Right atrium auricular region (tissue), 2 donors: ENCODE data around the gene U2AF1L4. TPM values are rescaled to one million over a fixed set of nuclear protein-coding genes. Genes with fewer than 3 reads are reported as not detected.

Source experiments
- DNase-seq: peaks from one replicate; pipeline ENCODE4 v3.0.0-alpha.2; 2019; ENCODE audit warnings: low spot score
- H3K27ac ChIP-seq, 2 donors: fragments of 200-600 bp; sonication (generic); 1 replicate in 1 of 2; 2 replicates in 1 of 2; pipeline ENCODE4 v1.5.1; 2016 to 2019
- H3K27me3 ChIP-seq, 2 donors: fragments of 200-600 bp; sonication (generic); one replicate each; pipeline versions ENCODE4 v1.5.1 to v1.6.0; 2017 to 2019
- H3K36me3 ChIP-seq: fragments of 200-600 bp; sonication (generic); one replicate; pipeline ENCODE4 v1.5.1; 2016
- H3K4me1 ChIP-seq, 2 donors: fragments of 200-600 bp; sonication (generic); one replicate each; pipeline versions ENCODE4 v1.5.1 to v1.6.0; 2017 to 2019
- H3K4me3 ChIP-seq, 2 donors: fragments of 200-600 bp; sonication (generic); 1 replicate in 1 of 2; 2 replicates in 1 of 2; pipeline ENCODE4 v1.5.1; 2017 to 2019; ENCODE audit warnings: mild to moderate bottlenecking in 1 of 2, moderate library complexity in 1 of 2
- H3K9me3 ChIP-seq, 2 donors: fragments of 200-600 bp; sonication (generic); one replicate each; pipeline ENCODE4 v1.5.1; 2019
- total RNA-seq, 2 donors: library from RNA; depleted of rRNA; stranded (reverse); fragments of >200 nt; gene quantifications; one replicate each; pipeline ENCODE4 v1.1.0, GENCODE V29; 2016
- TF ChIP-seq, protein P1 (sequence below), 2 donors: fragments of 200-600 bp; sonication (generic); IDR thresholded peaks; one replicate each; pipeline ENCODE4 v1.5.1; 2019; ENCODE audit warnings: antibody characterized with exemption in 2 of 2

The U2AF1L4 gene
- total RNA-seq, 2 donors from 2014 or later, result 19.9 to 33.1 TPM

DNA sequence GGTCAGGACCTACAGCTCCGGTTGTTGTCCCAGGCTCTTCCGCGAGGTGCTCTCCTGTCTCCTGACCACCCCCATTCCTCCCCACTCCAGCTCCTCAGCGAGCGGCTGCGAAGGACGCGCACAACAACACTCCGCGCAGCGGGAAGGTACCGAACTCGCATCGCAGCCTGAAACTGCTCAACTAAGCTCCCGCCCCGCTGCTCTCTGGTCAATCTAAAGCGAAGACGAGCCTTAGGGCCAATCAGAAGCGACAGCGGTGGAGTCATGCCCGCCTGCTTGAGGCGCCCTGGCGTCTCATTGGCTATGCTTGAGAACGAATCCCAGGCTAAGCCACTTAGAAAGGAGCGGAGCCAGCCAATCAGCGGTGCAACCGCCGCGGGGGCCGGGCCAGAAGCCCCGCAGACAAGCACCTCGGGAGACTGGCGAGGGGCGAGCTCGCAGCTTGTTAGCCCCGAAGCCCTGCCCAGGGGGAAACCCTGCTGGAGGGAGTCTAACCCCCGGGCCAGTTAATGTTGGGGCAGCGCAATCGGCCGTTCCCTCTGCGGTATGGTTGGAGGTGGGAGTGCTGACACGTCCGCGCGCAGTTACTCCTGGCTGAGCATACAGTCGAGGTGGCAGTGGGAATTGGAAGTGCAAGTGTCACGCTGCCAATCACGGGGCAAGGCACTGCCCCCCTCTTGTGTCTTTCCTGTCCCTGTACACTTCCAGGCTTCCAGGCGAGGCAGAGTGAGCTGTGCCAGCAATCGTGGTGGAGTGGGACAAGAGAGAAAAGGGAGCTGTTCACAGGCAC is 42.8 kb downstream of the U2AF1L4 start:
- Histone ChIP-seq H3K27ac (peak overlapping the region; percentile 67 to 78), H3K36me3 (no peaks in the 10 kb centered on the region), H3K4me3 (peak overlapping the region; percentile 52 to 70), H3K27me3 (no peaks in the 10 kb centered on the region), H3K4me1 (peaks cover 0 to 6% of the 10 kb centered on the region in 2 donors), H3K9me3 (no peaks in the 10 kb centered on the region)
- peak; percentile 99 for DNase-seq
- TF ChIP-seq, protein P1, sequence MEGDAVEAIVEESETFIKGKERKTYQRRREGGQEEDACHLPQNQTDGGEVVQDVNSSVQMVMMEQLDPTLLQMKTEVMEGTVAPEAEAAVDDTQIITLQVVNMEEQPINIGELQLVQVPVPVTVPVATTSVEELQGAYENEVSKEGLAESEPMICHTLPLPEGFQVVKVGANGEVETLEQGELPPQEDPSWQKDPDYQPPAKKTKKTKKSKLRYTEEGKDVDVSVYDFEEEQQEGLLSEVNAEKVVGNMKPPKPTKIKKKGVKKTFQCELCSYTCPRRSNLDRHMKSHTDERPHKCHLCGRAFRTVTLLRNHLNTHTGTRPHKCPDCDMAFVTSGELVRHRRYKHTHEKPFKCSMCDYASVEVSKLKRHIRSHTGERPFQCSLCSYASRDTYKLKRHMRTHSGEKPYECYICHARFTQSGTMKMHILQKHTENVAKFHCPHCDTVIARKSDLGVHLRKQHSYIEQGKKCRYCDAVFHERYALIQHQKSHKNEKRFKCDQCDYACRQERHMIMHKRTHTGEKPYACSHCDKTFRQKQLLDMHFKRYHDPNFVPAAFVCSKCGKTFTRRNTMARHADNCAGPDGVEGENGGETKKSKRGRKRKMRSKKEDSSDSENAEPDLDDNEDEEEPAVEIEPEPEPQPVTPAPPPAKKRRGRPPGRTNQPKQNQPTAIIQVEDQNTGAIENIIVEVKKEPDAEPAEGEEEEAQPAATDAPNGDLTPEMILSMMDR (IDR thresholded peaks at IDR 0.05), result no peak

DNA sequence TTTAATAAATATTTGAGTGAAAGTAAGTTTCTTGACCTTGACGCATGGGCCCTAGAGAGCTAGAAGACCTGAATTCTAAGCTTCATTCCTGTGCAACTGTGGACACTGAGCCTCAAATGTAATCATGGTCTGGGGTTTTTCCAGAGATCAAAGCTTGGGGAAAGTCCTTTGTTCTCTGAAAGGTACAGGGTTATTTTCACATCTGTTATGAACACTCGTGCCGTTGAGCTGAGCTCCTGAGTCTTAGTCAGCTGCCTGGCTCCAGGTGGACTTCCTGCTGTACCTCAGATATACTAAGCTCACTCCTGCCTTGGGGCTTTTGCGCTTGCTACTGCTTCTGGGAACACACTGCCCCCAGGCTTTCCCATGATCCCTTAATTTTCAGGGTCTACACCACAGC is 48.4 kb downstream of the U2AF1L4 start:
- H3K27me3 ChIP-seq, result no peaks in the 10 kb centered on the region
- no peak overlapping the region for H3K27ac ChIP-seq
- TF ChIP-seq, protein P1 (IDR thresholded peaks at IDR 0.05), result no peak
- H3K36me3 ChIP-seq, result no peaks in the 10 kb centered on the region
- no peaks in the 10 kb centered on the region for H3K4me1 ChIP-seq
- no peaks in the 10 kb centered on the region for H3K9me3 ChIP-seq
- no peak overlapping the region for H3K4me3 ChIP-seq
- DNase-seq, result no peak

GRCh38 chr19:35695895-35696422 is 49.3 kb downstream of the U2AF1L4 start:
- Histone ChIP-seq H3K27ac (no peak overlapping the region), H3K4me3 (no peak overlapping the region), H3K27me3 (no peaks in the 10 kb centered on the region), H3K4me1 (no peaks in the 10 kb centered on the region), H3K36me3 (no peaks in the 10 kb centered on the region), H3K9me3 (no peaks in the 10 kb centered on the region)
- TF ChIP-seq, protein P1 (IDR thresholded peaks at IDR 0.05), result no peak
- DNase-seq, result no peak

GRCh38 chr19:35693835-35694599 is 51.2 kb downstream of the U2AF1L4 start:
- Histone ChIP-seq H3K27me3 (no peaks in the 10 kb centered on the region), H3K36me3 (no peaks in the 10 kb centered on the region), H3K4me1 (no peaks in the 10 kb centered on the region), H3K27ac (no peak overlapping the region), H3K9me3 (no peaks in the 10 kb centered on the region), H3K4me3 (no peak overlapping the region)
- TF ChIP-seq, protein P1 (IDR thresholded peaks at IDR 0.05), result peak; percentile 97
- DNase-seq, result peak; percentile 84

- H3K27me3 ChIP-seq, result no peaks in the 10 kb centered on the region
- TF ChIP-seq, protein P1 (IDR thresholded peaks at IDR 0.05), result no peak
- H3K27ac ChIP-seq, result no peak overlapping the region
- H3K9me3 ChIP-seq, result no peaks in the 10 kb centered on the region
- H3K4me1 ChIP-seq, result no peaks in the 10 kb centered on the region
- DNase-seq, result no peak
- H3K4me3 ChIP-seq, result no peak overlapping the region
- H3K36me3 ChIP-seq, result no peaks in the 10 kb centered on the region
These were observed 51.8 kb downstream of the U2AF1L4 start for GRCh38 chr19:35693422-35693821.

Other genes with a start within 250 kb of the U2AF1L4 start
- gene DMKN, start 231.8 kb downstream of the U2AF1L4 start, total RNA-seq, result 10 to 100 TPM in 1 of 2 donors, 1 to 10 TPM in 1; 6.9 to 52.4 TPM
- gene SBSN, start 217.1 kb downstream of the U2AF1L4 start, total RNA-seq, result not detected
- not detected for gene GAPDHS, start 212.0 kb downstream of the U2AF1L4 start, total RNA-seq
- gene TMEM147, start 199.8 kb downstream of the U2AF1L4 start, total RNA-seq, result 100 to 1,000 TPM in 1 of 2 donors, 10 to 100 TPM in 1; 93.3 to 106 TPM
- not detected for gene ATP4A, start 181.8 kb downstream of the U2AF1L4 start, total RNA-seq
- gene PMIS2, start 159.2 kb downstream of the U2AF1L4 start, total RNA-seq, result not detected
- 1 to 10 TPM; 2.2 to 3.9 TPM for gene HAUS5, start 132.7 kb downstream of the U2AF1L4 start, total RNA-seq
- 10 to 100 TPM; 40.4 to 52.4 TPM for gene RBM42, start 116.4 kb downstream of the U2AF1L4 start, total RNA-seq
- 1 to 10 TPM in 1 of 2 donors, not detected in 1; 1.2 TPM for gene ETV2, start 103.7 kb downstream of the U2AF1L4 start, total RNA-seq
- gene COX6B1, start 97.1 kb downstream of the U2AF1L4 start, total RNA-seq, result 1,000 to 10,000 TPM; 1,397 to 1,663 TPM
- gene UPK1A, start 78.9 kb downstream of the U2AF1L4 start, total RNA-seq, result not detected
- not detected for gene ZBTB32, start 40.9 kb downstream of the U2AF1L4 start, total RNA-seq
- 10 to 100 TPM; 11.9 to 12.9 TPM for gene KMT2B, start 27.4 kb downstream of the U2AF1L4 start, total RNA-seq
- 1 to 10 TPM; 1.8 to 6.4 TPM for gene IGFLR1, start 3.0 kb downstream of the U2AF1L4 start, total RNA-seq
- gene PSENEN, start 233 bp upstream of the U2AF1L4 start, total RNA-seq, result 10 to 100 TPM; 26.1 to 35.0 TPM
- 10 to 100 TPM in 1 of 2 donors, 1 to 10 TPM in 1; 8.9 to 13.6 TPM for gene LIN37, start 3.2 kb upstream of the U2AF1L4 start, total RNA-seq
- 100 to 1,000 TPM in 1 of 2 donors, 10 to 100 TPM in 1; 98.4 to 104 TPM for gene HSPB6, start 11.6 kb upstream of the U2AF1L4 start, total RNA-seq
- gene PROSER3, start 12.8 kb upstream of the U2AF1L4 start, total RNA-seq, result 1 to 10 TPM; 7.2 TPM
- 1 to 10 TPM; 1.3 to 1.4 TPM for gene ARHGAP33, start 30.1 kb upstream of the U2AF1L4 start, total RNA-seq
- not detected for gene PRODH2, start 67.4 kb upstream of the U2AF1L4 start, total RNA-seq
- not detected for gene NPHS1, start 107.1 kb upstream of the U2AF1L4 start, total RNA-seq
- gene KIRREL2, start 111.5 kb upstream of the U2AF1L4 start, total RNA-seq, result under 1 TPM in 1 of 2 donors, not detected in 1; 0.51 TPM
- 10 to 100 TPM; 17.5 to 33.6 TPM for gene APLP1, start 123.2 kb upstream of the U2AF1L4 start, total RNA-seq
- 1 to 10 TPM; 1.3 to 2.1 TPM for gene NFKBID, start 155.1 kb upstream of the U2AF1L4 start, total RNA-seq
- 1 to 10 TPM in 1 of 2 donors, not detected in 1; 3.3 TPM for gene HCST, start 157.1 kb upstream of the U2AF1L4 start, total RNA-seq
- gene TYROBP, start 162.9 kb upstream of the U2AF1L4 start, total RNA-seq, result 10 to 100 TPM; 26.1 to 85.4 TPM
- 10 to 100 TPM; 10.5 to 13.1 TPM for gene LRFN3, start 191.0 kb upstream of the U2AF1L4 start, total RNA-seq
- gene SDHAF1, start 249.8 kb upstream of the U2AF1L4 start, total RNA-seq, result 10 to 100 TPM; 30.8 to 34.9 TPM